Neuronal stem cell (in vitro differentiated cells): ENCODE data around the gene GADD45B.
"Not testable (repeated sequence)": the region's sequence is repeated elsewhere in the genome, so short reads cannot be mapped to it uniquely, and the experiment has no call there.

Experiments used
- DNase-seq: peaks from one replicate; pipeline ENCODE4 v3.0.0-alpha.2; 2013; ENCODE audit warnings: low spot score
- H2AFZ ChIP-seq: one replicate; pipeline ENCODE4 v1.6.1; 2013; ENCODE audit warnings: mild to moderate bottlenecking, low read length, inconsistent platforms
- H2AK5ac ChIP-seq: 2 replicates; pipeline ENCODE4 v1.6.1; 2013; ENCODE audit warnings: low read depth, mild to moderate bottlenecking, inconsistent platforms, low read length, moderate library complexity, mixed read lengths
- H2BK120ac ChIP-seq: 2 replicates; pipeline ENCODE4 v1.6.1; 2013; ENCODE audit warnings: low read depth, mild to moderate bottlenecking, inconsistent platforms, low read length, moderate library complexity, mixed read lengths
- H2BK12ac ChIP-seq: one replicate; pipeline ENCODE4 v1.6.1; 2013; ENCODE audit warnings: low read length, inconsistent platforms
- H2BK15ac ChIP-seq: 2 replicates; pipeline ENCODE4 v1.6.1; 2013; ENCODE audit warnings: mild to moderate bottlenecking, low read length, inconsistent platforms, mixed read lengths
- H2BK5ac ChIP-seq: one replicate; pipeline ENCODE4 v1.6.1; 2013; ENCODE audit warnings: inconsistent platforms, mild to moderate bottlenecking, low read length, moderate library complexity
- H3K14ac ChIP-seq: one replicate; pipeline ENCODE4 v1.6.1; 2013; ENCODE audit warnings: low read length, inconsistent platforms
- H3K18ac ChIP-seq: 2 replicates; pipeline ENCODE4 v1.6.1; 2013; ENCODE audit warnings: low read length, inconsistent platforms
- H3K23ac ChIP-seq: 2 replicates; pipeline ENCODE4 v1.6.1; 2013; ENCODE audit warnings: low read depth, mild to moderate bottlenecking, mixed read lengths, low read length, inconsistent platforms; ENCODE audit not compliant: poor library complexity
- H3K27ac ChIP-seq: replicated peaks from 3 replicates; pipeline ENCODE4 v1.5.1; 2013; ENCODE audit warnings: low read length, inconsistent platforms
- H3K27me3 ChIP-seq, 3 experiments: 2 replicates each; pipeline ENCODE4 v1.6.1; 2013; ENCODE audit warnings: low read length in 3 of 3, mild to moderate bottlenecking in 2 of 3, inconsistent platforms in 1 of 3, low read depth in 1 of 3, mixed read lengths in 1 of 3, moderate library complexity in 1 of 3; ENCODE audit not compliant: control insufficient read depth in 3 of 3, insufficient read depth in 3 of 3
- H3K36me3 ChIP-seq, 2 donors: replicated peaks in 1 of 2; 2 replicates each; pipeline ENCODE4 v1.6.1; 2013; ENCODE audit warnings: low read length in 2 of 2; ENCODE audit not compliant: control insufficient read depth in 2 of 2, insufficient read depth in 2 of 2
- H3K4ac ChIP-seq: 2 replicates; pipeline ENCODE4 v1.6.1; 2013; ENCODE audit warnings: inconsistent platforms, mild to moderate bottlenecking, low read length, moderate library complexity
- H3K4me1 ChIP-seq, 2 donors: 1 replicate in 1 of 2; 2 replicates in 1 of 2; pipeline ENCODE4 v1.6.1; 2013; ENCODE audit warnings: low read length in 2 of 2, low read depth in 1 of 2; ENCODE audit not compliant: control insufficient read depth in 2 of 2, insufficient read depth in 1 of 2
- H3K4me2 ChIP-seq: one replicate; pipeline ENCODE4 v1.6.1; 2013; ENCODE audit warnings: mild to moderate bottlenecking, low read length, inconsistent platforms; ENCODE audit not compliant: insufficient read depth, poor library complexity, severe bottlenecking
- H3K4me3 ChIP-seq, 2 donors: 2 replicates each; pipeline ENCODE4 v1.5.1; 2013; ENCODE audit warnings: low read length in 2 of 2, mild to moderate bottlenecking in 2 of 2, inconsistent platforms in 1 of 2, moderate library complexity in 1 of 2
- H3K79me1 ChIP-seq: one replicate; pipeline ENCODE4 v1.6.1; 2013; ENCODE audit warnings: low read depth, mild to moderate bottlenecking, inconsistent platforms, low read length, moderate library complexity
- H3K9ac ChIP-seq: one replicate; pipeline ENCODE4 v1.6.1; 2013; ENCODE audit warnings: mild to moderate bottlenecking, low read depth, low read length, inconsistent platforms; ENCODE audit not compliant: poor library complexity
- H3K9me3 ChIP-seq, 2 donors: replicated peaks in 1 of 2; 2 replicates each; pipeline versions ENCODE3 to v1.6.1; 2013; ENCODE audit warnings: low read length in 2 of 2, mild to moderate bottlenecking in 2 of 2, inconsistent platforms in 1 of 2, low read depth in 1 of 2, mixed read lengths in 1 of 2, moderate library complexity in 1 of 2; ENCODE audit not compliant: control insufficient read depth in 2 of 2, insufficient read depth in 1 of 2
- H4K8ac ChIP-seq: one replicate; pipeline ENCODE4 v1.6.1; 2013; ENCODE audit warnings: low read depth, mild to moderate bottlenecking, inconsistent platforms, low read length, moderate library complexity
- H4K91ac ChIP-seq: one replicate; pipeline ENCODE4 v1.6.1; 2013; ENCODE audit warnings: low read length, low read depth, mild to moderate bottlenecking, inconsistent platforms; ENCODE audit not compliant: poor library complexity
- WGBS, 2 donors: extraction: QIAGEN DNeasy Blood & Tissue Kit; methylation state at CpG; one replicate each; pipeline ENCODE4 v1.1.7; 2013; ENCODE audit warnings: missing lambda C conversion rate in 2 of 2, mixed read lengths in 1 of 2; ENCODE audit not compliant: insufficient read length in 2 of 2, insufficient replicate concordance in 1 of 2; ENCODE audit errors: extremely low coverage in 2 of 2; 5-methylcytosine and 5-hydroxymethylcytosine counted together

GADD45B gene

DNA sequence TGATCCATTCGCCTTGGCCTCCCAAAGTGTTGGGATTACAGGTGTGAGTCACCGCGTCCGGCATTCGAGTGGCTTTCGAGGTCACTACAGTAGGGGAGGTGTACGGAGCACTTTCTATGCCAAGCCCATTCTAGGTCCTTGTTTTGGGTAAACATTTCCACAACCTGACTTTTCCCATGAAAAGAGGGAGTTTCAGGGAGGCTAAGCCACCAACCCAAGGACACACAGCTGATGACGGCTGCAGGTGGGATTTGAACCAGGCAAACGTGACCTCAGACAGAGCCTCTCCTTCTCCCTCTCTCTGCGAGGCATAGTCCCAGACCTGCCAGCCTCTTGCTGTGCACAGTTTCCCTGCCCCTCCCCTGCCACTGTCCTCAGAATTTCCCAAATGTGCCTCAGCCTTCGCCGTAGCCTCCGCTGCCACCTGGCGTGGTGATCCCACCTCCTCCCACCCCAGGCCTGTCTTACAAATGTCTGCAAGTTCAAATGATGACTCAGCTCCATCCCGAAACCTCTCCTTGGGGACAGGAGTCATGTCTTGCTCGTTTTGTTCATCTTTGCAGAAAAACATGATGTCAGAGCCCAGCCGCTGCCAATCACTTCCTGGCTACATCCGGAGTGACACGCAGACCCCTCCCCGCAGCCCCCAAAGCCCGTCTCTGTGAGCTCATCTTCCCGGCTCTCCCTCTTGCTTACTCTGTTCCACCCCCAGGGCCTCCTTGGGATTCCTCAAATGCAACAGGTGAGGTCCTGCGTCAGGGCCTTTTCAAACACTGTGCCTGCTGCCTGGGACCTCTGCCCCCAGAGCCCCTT, 6.6 kb upstream of the GADD45B start:
- H3K36me3 ChIP-seq = no peaks in the 10 kb centered on the region
- peak overlapping the region; percentile 14 for H3K18ac ChIP-seq

DNA sequence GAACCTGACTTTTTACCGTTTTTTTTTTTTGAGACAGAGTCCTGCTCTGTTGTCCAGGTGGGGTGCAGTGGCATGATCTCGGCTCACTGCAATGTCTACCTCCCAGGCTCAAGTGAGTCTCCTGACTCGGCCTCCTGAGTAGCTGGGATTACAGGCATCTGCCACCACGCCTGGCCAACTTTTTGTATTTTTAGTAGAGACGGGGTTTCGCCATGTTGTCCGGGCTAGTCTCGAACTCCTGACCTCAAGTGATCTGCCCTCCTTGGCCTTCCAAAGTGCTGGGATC, 6.1 kb upstream of the GADD45B start:
- Histone ChIP-seq H2BK12ac (peak overlapping the region; percentile 22), H2BK15ac (peak overlapping the region; percentile 35), H2AFZ (peak overlapping the region; percentile 68), H3K4me1 (peaks cover 4 to 11% of the 10 kb centered on the region in 2 donors)
- H3K4me2 ChIP-seq, H2BK5ac ChIP-seq, H2BK120ac ChIP-seq, H4K91ac ChIP-seq, H3K4ac ChIP-seq, H3K79me1 ChIP-seq, H3K27ac ChIP-seq, H3K9me3 ChIP-seq, H3K14ac ChIP-seq, H4K8ac ChIP-seq, H3K27me3 ChIP-seq, H3K36me3 ChIP-seq, H3K4me3 ChIP-seq, H3K18ac ChIP-seq, H3K9ac ChIP-seq, H3K23ac ChIP-seq, H2AK5ac ChIP-seq, DNase-seq: not testable (repeated sequence)
- no CpG with 5 or more reads among the region's 8 CpGs for WGBS, 2 donors

More for the DNA sequence above, 6.6 kb upstream of the GADD45B start:
- no CpG with 5 or more reads among the region's 23 CpGs for WGBS, 2 donors
- Histone ChIP-seq H2BK120ac (no peak overlapping the region), H3K9me3 (no peaks in the 10 kb centered on the region), H3K4me3 (peak overlapping the region in 1 of 2 donors; percentile 2), H3K4ac (no peak overlapping the region), H3K4me1 (peaks cover 3 to 9% of the 10 kb centered on the region in 2 donors), H4K8ac (no peak overlapping the region), H3K27me3 (no peaks in the 10 kb centered on the region), H3K79me1 (no peaks in the 10 kb centered on the region), H2AK5ac (no peak overlapping the region), H2AFZ (peak overlapping the region; percentile 68), H3K14ac (no peak overlapping the region), H2BK15ac (peak overlapping the region; percentile 35), H2BK5ac (peak overlapping the region; percentile 9), H2BK12ac (peak overlapping the region; percentile 22), H3K9ac (no peak overlapping the region), H3K23ac (no peak overlapping the region), H4K91ac (no peak overlapping the region), H3K27ac (no peak overlapping the region), H3K4me2 (no peak overlapping the region)
- no peak for DNase-seq

DNA sequence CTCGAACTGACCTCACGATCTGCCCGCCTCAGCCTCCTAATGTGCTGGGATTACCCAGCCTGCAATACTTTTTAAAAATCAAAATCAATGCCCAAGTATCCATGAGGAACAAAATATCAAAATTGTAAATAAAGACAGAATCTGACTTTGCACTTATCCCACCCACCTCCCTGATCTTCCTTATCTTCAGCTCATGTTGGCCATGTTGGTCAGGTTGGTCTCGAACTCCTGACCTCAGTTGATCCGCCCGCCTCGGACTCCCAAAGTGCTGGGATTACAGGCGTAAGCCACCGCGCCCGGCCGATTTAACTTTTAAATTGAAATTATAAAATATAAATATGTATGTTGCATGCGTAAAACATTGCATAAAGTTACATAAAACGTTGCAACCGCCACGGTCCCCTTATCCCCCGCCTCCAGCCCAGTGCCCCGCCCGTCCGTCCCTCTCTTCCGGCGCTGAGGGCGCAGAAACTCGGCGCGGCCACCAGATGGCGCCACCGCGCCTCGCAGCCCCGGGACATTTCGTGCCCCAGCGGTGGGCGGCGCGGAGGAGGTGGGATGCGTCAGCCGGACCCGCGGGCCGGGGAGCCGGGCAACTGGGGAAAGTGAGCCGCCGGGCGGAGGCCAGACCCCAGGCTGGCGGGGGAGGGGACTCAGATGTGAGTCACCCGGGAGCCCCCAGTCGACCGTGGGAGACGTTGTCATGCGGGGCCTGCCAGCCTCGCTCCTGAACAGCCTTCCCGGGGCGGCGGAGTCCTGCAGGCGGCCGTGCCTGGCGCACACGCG, 1.5 kb upstream of the GADD45B start:
- H3K23ac ChIP-seq = peak overlapping the region; percentile 95
- peak; percentile 88 for DNase-seq
- peaks cover 0 to 5% of the 10 kb centered on the region in 2 donors for H3K36me3 ChIP-seq
- H3K4me3 ChIP-seq = peak overlapping the region; percentile 16 to 31
- H3K9ac ChIP-seq = no peak overlapping the region
- H3K4me2 ChIP-seq = peak overlapping the region; percentile 64
- peaks cover 0 to 42% (median 18%) of the 10 kb centered on the region in 3 experiments for H3K27me3 ChIP-seq
- H2AK5ac ChIP-seq = peak overlapping the region; percentile 90
- peak overlapping the region; percentile 73 for H2BK12ac ChIP-seq
- peak overlapping the region; percentile 66 for H2BK5ac ChIP-seq
- H4K8ac ChIP-seq = no peak overlapping the region
- no peak overlapping the region for H4K91ac ChIP-seq
- no peaks in the 10 kb centered on the region for H3K79me1 ChIP-seq
- H3K18ac ChIP-seq = peak overlapping the region; percentile 88
- no peak overlapping the region for H3K27ac ChIP-seq
- H2AFZ ChIP-seq = peak overlapping the region; percentile 84
- WGBS, 2 donors = no CpG with 5 or more reads among the region's 60 CpGs
- no peak overlapping the region for H2BK120ac ChIP-seq
- H3K4me1 ChIP-seq = peaks cover 19 to 20% of the 10 kb centered on the region in 2 donors
- H2BK15ac ChIP-seq = peak overlapping the region; percentile 38
- no peak overlapping the region for H3K14ac ChIP-seq
- H3K9me3 ChIP-seq = no peaks in the 10 kb centered on the region
- peak overlapping the region; percentile 95 for H3K4ac ChIP-seq
